SJCRH30 (cell line): ENCODE data around the gene CNN1. TPM values are rescaled to one million over a fixed set of nuclear protein-coding genes. Genes with fewer than 3 reads are reported as not detected.
"Not testable (repeated sequence)": the region's sequence is repeated elsewhere in the genome, so short reads cannot be mapped to it uniquely, and the experiment has no call there.

Experiments used
- DNase-seq, 2 experiments: peaks; one replicate each; pipeline ENCODE4 v3.0.0-alpha.2; 2015 to 2020
- H3K27ac ChIP-seq: fragments of 250-450 bp; sonication (Bioruptor Pico); 2 replicates; pipeline ENCODE4 v1.5.1; 2020; ENCODE audit warnings: mild to moderate bottlenecking, moderate library complexity
- H3K27me3 ChIP-seq: fragments of 250-450 bp; sonication (Bioruptor Pico); 2 replicates; pipeline ENCODE4 v1.5.1; 2020; ENCODE audit warnings: mild to moderate bottlenecking, moderate library complexity
- H3K36me3 ChIP-seq: fragments of 250-450 bp; sonication (Bioruptor Pico); 2 replicates; pipeline ENCODE4 v1.5.1; 2020; ENCODE audit warnings: mild to moderate bottlenecking, moderate library complexity
- H3K4me1 ChIP-seq: fragments of 250-450 bp; sonication (Bioruptor Pico); 2 replicates; pipeline ENCODE4 v1.5.1; 2020; ENCODE audit warnings: mild to moderate bottlenecking, moderate library complexity
- H3K4me3 ChIP-seq: fragments of 250-450 bp; sonication (Bioruptor Pico); 2 replicates; pipeline ENCODE4 v1.5.1; 2020; ENCODE audit warnings: mild to moderate bottlenecking, moderate library complexity
- H3K9me3 ChIP-seq: fragments of 250-450 bp; sonication (Bioruptor Pico); replicated peaks from 2 replicates; pipeline ENCODE4 v1.5.1; 2020; ENCODE audit warnings: mild to moderate bottlenecking, moderate library complexity
- total RNA-seq: library from RNA; depleted of rRNA; stranded (reverse); fragments of >200 nt; shearing (Covaris generic); gene quantifications from 2 replicates; pipeline ENCODE4 v1.2.3, GENCODE V29; 2014

CNN1 gene
- total RNA-seq, 1 experiment from 2014 or later: 1.4 TPM

DNA sequence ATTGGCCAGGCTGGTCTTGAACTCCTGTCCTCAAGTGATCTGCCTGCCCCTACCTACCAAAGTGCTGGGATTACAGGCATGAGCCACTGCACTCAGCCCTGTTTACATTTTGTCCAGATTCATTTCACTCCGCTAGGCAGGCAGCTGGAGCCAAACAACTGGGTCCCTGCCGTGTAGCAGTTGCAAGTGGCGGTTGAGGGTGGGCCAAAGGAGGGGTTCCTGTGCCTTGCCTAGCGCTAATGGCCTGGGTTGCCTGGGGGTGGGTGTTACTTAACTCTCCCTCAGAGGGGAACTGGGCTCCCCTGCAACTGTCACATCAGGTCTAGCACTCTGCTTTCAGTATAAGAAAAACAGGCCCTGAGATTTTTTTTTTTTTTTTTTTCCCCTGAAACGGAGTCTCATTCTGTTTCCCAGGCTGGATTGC is 31.4 kb downstream of the CNN1 start:
- H3K4me1 ChIP-seq: peaks cover 4% of the 10 kb centered on the region
- peak in 1 of 2 experiments; percentile 33 for DNase-seq

DNA sequence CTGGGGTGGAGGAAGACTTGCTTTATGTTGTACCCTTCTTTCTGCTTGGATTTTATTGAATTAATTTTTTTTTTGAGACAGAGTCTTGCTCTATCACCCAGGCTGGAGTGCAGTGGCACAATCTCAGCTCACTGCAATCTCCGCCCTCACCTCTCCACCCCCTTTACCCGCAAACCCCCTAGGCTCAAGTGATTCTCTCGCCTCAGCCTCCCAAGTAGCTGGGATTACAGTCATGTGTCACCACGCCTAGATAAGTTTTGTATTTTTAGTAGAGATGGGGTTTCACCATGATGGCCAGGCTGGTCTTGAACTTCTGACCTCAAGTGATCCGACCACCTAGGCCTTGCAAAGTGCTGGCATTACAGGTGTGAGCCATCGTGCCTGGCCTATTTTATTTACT is 34.7 kb downstream of the CNN1 start:
- H3K4me3 ChIP-seq, DNase-seq, H3K27ac ChIP-seq, H3K9me3 ChIP-seq, H3K36me3 ChIP-seq, H3K4me1 ChIP-seq, H3K27me3 ChIP-seq: not testable (repeated sequence)

More for the DNA sequence above, 31.4 kb downstream of the CNN1 start:
- Histone ChIP-seq H3K4me3 (no peak overlapping the region), H3K9me3 (no peaks in the 10 kb centered on the region), H3K27ac (no peak overlapping the region), H3K36me3 (no peaks in the 10 kb centered on the region), H3K27me3 (no peaks in the 10 kb centered on the region)

DNA sequence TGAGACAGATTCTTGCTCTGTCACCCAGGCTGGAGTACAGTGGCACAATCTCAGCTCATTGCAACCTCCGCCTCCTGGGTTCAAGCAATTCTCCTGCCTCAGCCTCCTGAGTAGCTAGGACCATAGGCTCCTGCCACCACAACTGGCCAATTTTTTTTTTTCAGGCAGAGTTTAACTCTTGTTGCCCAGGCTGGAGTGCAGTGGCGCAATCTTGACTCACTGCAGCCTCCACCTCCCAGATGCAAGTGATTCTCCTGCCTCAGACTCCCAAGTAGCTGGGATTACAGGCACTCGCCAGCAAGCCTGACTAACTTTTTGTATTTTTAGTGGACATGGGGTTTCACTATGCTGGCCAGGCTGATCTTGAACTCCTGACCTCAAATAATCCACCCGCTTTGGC is 35.1 kb downstream of the CNN1 start:
- DNase-seq, H3K36me3 ChIP-seq, H3K9me3 ChIP-seq, H3K4me1 ChIP-seq, H3K4me3 ChIP-seq, H3K27me3 ChIP-seq, H3K27ac ChIP-seq: not testable (repeated sequence)

DNA sequence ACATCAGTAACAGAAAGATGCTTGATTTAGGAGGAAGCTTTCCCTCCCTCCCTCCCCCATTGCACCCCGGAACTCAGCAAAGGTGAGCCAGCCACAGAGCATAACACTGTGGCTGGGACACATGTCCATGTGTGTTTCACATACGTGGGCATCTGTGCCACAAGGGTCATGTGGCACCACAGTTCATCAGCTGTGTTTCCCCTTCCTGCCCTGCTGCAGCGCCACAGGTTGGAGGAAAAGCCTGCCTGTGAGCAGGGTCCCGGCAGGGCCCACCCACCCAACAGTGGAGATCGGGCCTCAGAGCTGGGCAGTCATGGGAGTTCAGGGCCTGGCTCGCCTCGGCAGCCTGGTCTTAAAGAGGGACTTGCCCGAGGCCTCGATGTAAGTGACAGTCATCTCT is 36.0 kb downstream of the CNN1 start:
- H3K27ac ChIP-seq: no peak overlapping the region
- DNase-seq: no peak

DNA sequence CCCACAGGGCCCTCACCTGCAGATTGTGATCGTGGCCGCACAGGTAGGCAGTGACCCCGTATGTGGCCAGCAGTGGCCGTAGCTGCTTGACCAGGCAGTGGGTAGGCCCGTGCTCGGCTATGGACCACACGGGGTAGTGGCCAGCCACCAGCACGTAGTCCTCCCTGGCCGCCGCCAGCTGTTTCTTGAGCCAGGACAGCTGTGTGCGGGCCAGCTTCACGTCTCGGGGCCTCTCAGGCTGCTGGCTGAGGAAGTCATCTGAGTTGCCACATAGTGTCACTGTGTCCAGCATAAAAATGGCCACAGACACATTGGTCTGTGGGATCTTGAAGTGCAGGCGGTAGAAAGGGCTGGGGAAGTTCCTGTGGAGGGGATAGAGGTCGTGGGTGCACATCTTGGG is 37.6 kb downstream of the CNN1 start:
- no peaks in the 10 kb centered on the region for H3K36me3 ChIP-seq
- H3K4me1 ChIP-seq: no peaks in the 10 kb centered on the region; the same call in 1 of the 2 replicates
- no peaks in the 10 kb centered on the region for H3K27me3 ChIP-seq
- DNase-seq: no peak
- H3K4me3 ChIP-seq: no peak overlapping the region
- H3K27ac ChIP-seq: no peak overlapping the region
- no peaks in the 10 kb centered on the region for H3K9me3 ChIP-seq

More for the DNA sequence above, 36.0 kb downstream of the CNN1 start:
- Histone ChIP-seq H3K36me3 (no peaks in the 10 kb centered on the region), H3K4me1 (no peaks in the 10 kb centered on the region; the same call in 1 of the 2 replicates), H3K27me3 (no peaks in the 10 kb centered on the region), H3K4me3 (no peak overlapping the region), H3K9me3 (no peaks in the 10 kb centered on the region)

DNA sequence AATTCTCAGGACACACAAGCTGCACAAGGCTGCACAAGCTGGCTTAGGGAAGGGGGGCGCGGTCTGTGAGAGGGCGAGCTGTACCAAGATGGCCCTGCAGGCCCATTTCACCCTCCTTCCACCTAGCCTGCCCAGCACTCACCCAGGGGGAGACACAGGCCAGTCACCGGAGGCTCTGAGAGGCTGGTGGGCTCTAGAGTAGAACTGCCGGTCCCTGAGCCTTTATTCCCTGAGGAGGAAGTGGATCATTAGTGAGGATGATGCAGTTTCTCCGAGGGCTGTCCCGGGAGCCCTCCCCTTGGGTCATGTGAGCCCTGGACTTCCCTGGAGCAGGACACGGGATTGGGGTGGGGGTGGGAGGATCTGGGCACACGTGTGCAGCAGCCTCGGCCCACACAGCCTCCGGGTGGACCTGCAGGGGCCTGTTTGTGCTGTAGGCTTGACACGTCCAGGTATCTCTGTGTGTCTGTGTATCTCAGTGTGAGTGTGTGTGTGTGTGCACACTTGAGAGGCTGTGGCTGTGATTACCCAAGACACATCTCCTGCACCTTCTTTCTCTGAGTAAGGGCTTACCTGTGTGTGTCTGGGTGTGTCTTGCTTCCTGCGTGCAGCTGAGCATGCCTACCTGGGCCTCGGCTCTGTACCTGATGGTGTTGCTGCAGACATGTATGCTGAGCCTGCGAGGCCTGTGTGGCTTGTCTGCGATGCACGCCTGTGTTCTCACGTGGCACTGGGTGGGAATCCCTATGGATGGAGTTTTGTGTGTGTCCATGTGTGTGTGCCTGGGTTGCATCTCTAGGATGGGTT is 39.0 kb downstream of the CNN1 start, which contains the start of gene ACP5:
TSS of gene ACP5 (minus strand) at position 195 of the 807 bp plus-strand sequence. CDS start 328 bp downstream, outside the sequence.
- H3K36me3 ChIP-seq: no peaks in the 10 kb centered on the region
- no peaks in the 10 kb centered on the region for H3K9me3 ChIP-seq
- H3K4me1 ChIP-seq: no peaks in the 10 kb centered on the region; the same call in 1 of the 2 replicates
- H3K4me3 ChIP-seq: peak within 1 kb of the TSS; percentile 32
- DNase-seq: no peak
- H3K27me3 ChIP-seq: no peaks in the 10 kb centered on the region
- no peak within 1 kb of the TSS for H3K27ac ChIP-seq

DNA sequence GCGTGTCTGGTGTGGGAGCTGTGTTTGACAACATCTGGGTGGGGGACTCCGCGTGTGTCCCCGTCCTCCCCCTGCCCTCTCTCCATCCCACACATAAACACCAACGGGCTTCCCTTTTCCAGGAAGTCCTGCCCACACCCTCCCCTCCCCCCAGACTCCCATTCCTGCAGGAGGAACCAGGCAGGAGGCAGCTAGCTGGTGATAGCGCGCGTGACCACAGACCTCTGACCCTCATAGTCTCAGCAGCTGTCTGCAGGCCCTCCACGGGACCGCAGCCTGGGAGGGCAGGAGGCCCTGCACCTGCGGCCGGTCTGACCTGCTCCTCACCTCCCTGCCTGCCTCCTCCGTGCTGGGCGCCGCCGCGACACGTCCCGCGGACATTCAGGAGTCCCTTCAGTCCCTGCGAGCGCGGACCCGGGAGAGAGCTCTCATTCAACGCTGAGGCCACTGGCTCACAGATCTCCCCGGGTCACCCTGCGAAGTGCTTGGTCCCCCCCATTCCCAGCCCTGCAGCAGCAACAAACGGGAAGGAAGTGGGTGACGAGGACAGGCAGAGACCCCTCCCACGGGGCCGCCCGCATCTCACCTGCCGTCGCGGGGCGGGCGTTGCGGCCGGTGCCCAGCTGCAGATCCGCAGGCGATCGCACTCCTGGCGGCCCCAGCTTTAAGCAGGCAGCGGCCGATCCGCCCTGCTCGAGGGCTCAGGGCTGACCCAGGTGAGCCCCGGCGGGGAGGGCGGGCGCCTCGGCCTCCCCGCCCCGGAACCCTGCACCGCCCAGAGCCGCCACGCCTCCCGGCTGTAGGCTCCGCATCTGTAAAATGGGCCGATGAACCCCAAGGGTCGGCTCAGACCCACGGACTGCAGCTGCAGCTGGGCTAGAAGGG is 39.8 kb downstream of the CNN1 start:
- peak; percentile 53 to 57 for DNase-seq
- H3K4me1 ChIP-seq: no peaks in the 10 kb centered on the region; the same call in 1 of the 2 replicates
- no peaks in the 10 kb centered on the region for H3K27me3 ChIP-seq
- H3K36me3 ChIP-seq: no peaks in the 10 kb centered on the region
- no peaks in the 10 kb centered on the region for H3K9me3 ChIP-seq
- H3K27ac ChIP-seq: no peak overlapping the region
- peak overlapping the region; percentile 32 for H3K4me3 ChIP-seq

DNA sequence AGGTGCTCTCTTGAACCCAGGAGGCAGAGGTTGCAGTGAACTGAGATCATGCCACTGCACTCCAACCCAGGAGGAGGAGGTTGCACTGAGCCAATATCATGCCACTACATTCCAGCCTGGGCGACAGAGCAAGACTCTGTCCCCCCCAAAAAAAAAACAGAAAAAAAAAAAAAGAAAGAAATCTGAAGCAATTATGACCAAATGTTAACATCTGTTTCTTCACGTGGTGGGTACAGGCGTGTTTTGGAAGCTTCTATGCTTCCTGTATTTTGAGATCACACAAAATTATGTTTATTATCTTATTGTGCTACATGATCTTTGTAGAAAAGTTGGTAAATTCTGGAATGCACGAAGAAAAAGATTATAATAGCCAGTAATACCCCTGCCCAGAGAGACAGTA is 41.5 kb downstream of the CNN1 start:
- Histone ChIP-seq H3K4me3 (no peak overlapping the region), H3K36me3 (no peaks in the 10 kb centered on the region), H3K27me3 (no peaks in the 10 kb centered on the region), H3K4me1 (no peaks in the 10 kb centered on the region; the same call in 1 of the 2 replicates), H3K9me3 (no peaks in the 10 kb centered on the region), H3K27ac (no peak overlapping the region)
- DNase-seq: no peak

DNA sequence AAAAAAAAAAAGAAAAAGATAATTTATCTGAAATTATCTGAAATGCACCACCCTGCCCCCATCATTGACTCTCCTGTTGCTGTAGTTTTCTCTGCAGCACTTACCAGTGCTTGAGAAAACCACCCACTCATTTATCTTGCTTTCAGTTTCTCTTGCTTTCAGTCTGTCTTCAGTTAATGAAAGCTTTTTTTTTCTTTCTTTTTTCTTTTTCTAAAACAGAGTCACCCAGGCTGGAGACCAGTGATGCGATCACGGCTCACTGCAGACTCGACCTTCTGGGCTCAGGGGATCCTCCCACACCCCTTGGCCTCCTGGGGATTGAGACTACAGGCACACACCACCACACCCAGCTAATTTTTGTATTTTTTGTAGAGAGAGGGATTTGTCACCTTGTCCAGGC is 43.1 kb downstream of the CNN1 start:
- H3K27me3 ChIP-seq: no peaks in the 10 kb centered on the region
- DNase-seq: no peak
- H3K27ac ChIP-seq: no peak overlapping the region
- no peaks in the 10 kb centered on the region; the same call in 1 of the 2 replicates for H3K4me1 ChIP-seq
- no peaks in the 10 kb centered on the region for H3K36me3 ChIP-seq
- H3K9me3 ChIP-seq: no peaks in the 10 kb centered on the region
- no peak overlapping the region for H3K4me3 ChIP-seq

DNA sequence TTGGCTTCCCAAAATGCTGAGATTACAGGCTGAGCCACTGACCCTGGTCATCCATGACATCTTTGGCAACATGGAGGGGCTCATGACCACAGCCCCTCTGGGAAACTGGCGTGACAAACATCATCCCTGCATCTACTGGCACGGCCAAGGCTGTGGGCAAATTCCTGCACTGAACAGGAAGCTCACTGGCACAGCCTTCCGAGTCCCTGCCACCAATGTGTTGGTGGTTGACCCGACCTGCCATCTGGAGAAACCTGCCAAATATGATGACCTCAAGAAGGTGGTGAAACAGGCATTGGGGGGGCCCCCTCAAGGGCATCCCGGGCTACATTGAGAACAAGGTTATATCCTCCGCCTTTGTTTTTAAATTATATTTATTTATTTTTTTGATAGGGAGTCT is 47.7 kb downstream of the CNN1 start:
- Histone ChIP-seq H3K9me3 (no peaks in the 10 kb centered on the region), H3K27me3 (no peaks in the 10 kb centered on the region), H3K36me3 (no peaks in the 10 kb centered on the region), H3K4me3 (no peak overlapping the region), H3K4me1 (no peaks in the 10 kb centered on the region), H3K27ac (no peak overlapping the region)
- no peak for DNase-seq

DNA sequence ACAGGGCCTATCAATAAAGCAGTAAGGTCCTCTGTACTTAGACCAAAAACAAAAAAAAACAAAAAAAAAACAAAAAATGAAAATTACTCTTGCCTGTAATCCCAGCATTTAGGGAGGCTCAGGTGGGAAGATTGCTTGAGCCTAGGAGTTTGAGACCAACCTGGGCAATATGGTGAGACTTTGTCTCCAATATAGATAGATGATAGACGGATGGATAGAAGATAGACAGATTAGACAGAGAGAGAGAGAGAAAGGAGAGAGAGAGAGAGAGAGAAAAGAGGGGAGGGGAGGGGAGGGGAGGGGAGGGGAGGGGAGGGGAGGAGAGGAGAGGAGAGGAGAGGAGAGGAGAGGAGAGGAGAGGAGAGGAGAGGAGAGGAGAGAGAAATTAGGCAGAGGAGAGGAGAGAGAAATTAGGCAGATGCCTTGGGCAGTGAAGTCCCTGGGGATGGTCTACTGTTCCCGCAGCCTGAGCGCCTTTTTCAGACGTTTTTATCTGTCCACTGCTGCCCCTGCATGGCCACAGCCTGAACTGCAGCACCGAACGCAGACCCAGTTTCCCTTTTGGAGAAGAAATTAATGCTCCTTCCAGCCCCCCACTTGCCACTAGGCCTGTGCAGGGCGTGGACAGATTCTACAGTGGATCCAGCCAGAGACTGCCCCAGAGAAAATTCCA is 48.8 kb downstream of the CNN1 start:
- Histone ChIP-seq H3K36me3 (no peaks in the 10 kb centered on the region), H3K27ac (no peak overlapping the region), H3K4me3 (no peak overlapping the region), H3K27me3 (no peaks in the 10 kb centered on the region), H3K9me3 (no peaks in the 10 kb centered on the region), H3K4me1 (no peaks in the 10 kb centered on the region)
- peak; percentile 73 to 83 for DNase-seq

DNA sequence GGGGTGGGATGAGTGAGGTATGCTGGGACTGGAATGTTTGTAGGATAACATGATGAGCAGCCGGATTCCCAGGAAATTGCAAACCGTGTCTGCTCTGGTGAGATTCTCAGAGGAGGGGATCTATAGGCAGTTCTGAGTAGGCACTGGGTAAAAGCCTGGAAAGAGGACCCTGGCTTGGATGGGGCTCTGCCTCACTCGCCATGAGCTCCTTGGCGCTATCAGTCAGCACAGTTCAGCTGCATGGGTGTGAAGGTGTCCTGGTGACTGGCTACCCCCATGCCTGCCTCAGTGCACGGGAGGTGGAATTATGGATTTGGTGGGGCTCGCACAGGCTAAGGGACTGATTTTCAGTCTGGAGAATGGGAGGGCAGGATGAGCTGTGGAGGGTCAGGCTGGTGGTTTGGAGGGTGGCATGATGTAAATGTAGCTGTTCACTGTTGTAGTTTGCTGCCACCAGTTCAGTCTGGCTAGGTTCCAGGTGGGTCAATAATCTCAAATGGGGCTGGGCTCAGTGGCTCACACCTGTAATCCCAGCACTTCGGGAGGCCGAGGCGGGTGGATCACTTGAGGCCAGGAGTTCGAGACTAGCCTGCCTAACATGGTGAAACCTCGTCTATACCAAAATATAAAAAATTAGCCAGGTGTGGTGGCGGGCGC is 49.5 kb downstream of the CNN1 start:
- H3K36me3 ChIP-seq: no peaks in the 10 kb centered on the region

DNA sequence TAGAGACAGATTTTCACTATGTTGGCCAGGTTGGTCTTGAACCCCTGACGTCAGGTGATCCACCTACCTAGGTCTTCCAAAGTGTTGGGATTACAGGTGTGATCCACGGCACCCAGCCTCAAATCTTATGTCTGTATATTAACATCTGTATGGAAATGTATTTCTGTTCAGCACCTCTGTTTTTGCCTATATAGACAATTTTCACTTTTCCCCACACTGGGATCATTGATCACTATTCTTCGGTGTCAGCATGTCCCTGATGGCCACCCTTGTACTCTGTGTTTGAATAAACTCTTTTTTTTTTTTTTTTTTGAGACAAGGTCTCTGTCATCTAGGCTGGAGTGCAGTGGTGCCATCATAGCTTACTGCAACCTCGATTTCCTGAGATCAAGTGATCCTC is 55.4 kb downstream of the CNN1 start:
- H3K27me3 ChIP-seq: no peaks in the 10 kb centered on the region
- H3K27ac ChIP-seq: no peak overlapping the region
- H3K36me3 ChIP-seq: 0 out of 2 replicates have a peak, but pooled peaks cover 3% of the 10 kb centered on the region
- H3K4me3 ChIP-seq: no peak overlapping the region
- H3K9me3 ChIP-seq: no peaks in the 10 kb centered on the region
- H3K4me1 ChIP-seq: peaks cover 2% of the 10 kb centered on the region; the same call in 1 of the 2 replicates
- no peak for DNase-seq

More for the DNA sequence above, 49.5 kb downstream of the CNN1 start:
- H3K27me3 ChIP-seq: no peaks in the 10 kb centered on the region
- no peak for DNase-seq
- no peaks in the 10 kb centered on the region for H3K9me3 ChIP-seq
- H3K27ac ChIP-seq: no peak overlapping the region
- no peaks in the 10 kb centered on the region for H3K4me1 ChIP-seq
- no peak overlapping the region for H3K4me3 ChIP-seq

DNA sequence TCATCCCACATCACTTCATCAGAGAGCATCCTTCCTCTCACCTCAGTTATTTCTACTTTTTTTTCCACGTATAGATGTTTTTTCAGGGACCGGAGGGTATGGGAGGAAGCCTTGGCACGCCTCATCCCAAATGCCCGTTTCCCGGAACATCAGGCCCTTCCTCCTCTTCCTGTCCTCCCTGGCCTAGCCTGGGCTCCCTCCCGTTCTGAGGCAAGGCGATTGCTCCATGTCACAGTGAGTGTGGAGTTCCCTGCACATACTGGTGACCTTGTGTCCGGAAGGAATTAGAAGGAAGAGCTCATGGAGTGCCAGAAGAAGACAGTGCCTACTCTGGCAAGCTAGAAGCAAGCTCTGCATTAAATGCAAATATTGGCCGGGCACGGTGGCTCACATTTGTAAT is 57.5 kb downstream of the CNN1 start:
- Histone ChIP-seq H3K9me3 (no peaks in the 10 kb centered on the region), H3K36me3 (0 out of 2 replicates have a peak, but pooled peaks cover 8% of the 10 kb centered on the region), H3K27ac (no peak overlapping the region), H3K4me3 (no peak overlapping the region), H3K27me3 (no peaks in the 10 kb centered on the region), H3K4me1 (peaks cover 2% of the 10 kb centered on the region; the same call in 1 of the 2 replicates)
- DNase-seq: no peak
